GM19240 (cell line): ENCODE results near the gene STMN3.

ENCODE experiments used
- DNase-seq: peaks from one replicate; pipeline ENCODE4 v3.0.0; 2011; ENCODE audit warnings: low spot score; ENCODE audit not compliant: insufficient read length

Gene STMN3

GRCh38 chr20:63590218-63591146, 62.7 kb downstream of the STMN3 start:
- DNase-seq: no peak
